Middle frontal gyrus (tissue), 1 donor: ENCODE results near the gene DTNB.

Source experiments
- DNase-seq: peaks from one replicate; pipeline ENCODE4 v3.0.0-alpha.2; 2015; ENCODE audit warnings: low spot score; ENCODE audit errors: extremely low spot score

Gene DTNB

DNA sequence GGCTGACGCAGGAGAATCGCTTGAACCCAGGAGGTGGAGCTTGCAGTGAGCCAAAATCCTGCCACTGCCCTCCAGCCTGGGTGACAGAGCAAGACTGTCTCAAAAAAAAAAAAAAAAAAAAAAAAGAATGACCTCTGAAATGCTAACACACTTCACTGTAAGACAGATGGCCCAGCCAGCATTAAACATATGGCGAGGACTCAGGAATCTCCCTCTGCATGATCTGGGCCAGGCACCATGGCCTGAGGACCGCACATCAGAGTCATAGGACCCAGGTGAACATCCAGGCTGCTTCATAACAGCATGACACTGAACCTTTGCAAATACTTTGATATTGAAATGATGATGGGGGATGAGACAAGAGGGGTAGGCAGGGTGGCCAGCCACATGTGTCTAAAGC lies 275.6 kb downstream of the DTNB start:
- no peak for DNase-seq

DNA sequence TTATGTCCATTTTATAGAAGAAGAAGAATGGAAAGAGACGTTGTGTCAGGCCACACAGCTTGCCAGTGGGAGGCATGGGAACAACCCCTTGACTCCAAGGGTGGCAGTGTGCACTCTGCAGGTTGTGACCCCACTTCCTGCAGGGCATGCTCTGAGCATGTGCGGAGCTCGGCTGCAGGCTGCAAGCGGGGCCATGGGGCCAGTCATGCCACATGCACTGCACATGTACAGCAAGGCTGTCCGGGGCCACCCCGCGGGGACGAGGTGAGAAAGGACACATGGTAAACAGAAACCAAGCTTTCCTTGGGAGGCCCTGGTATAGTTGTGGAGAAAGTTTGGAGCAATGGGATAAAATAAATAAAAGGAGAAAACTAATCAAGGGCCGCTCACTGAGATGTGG lies 284.2 kb downstream of the DTNB start:
- no peak for DNase-seq

- no peak for DNase-seq
Measured at GRCh38 chr2:25388491-25388890, 284.9 kb downstream of the DTNB start.

DNA sequence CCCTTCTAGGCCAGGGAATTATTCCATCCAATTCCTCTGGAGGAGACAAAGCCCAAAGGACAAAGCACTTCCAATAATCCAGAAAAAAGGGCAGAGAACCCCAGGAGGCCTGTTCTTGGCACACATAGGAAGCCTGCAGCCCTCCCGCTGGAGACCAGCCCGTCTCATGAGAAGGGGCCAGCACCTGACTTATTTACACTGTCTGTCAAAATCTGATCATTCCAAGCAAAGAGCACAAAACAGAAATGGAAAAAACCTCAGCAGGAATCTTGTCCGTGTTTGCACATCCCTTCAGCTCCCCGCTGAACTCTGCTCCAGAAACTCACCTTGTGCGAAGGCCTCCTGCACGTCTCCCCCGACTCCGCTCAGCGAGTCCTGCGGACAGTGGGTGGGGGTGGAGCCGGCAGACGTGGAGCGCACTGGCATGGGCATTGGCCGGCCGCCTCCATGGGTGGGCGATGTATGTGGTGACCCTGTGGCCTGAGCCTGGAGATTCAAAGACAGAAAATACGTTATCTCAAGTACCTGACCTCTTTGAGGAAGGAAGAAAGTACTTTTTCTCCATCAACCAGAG lies 285.4 kb downstream of the DTNB start:
- DNase-seq: no peak

GRCh38 chr2:25386971-25387875 lies 286.2 kb downstream of the DTNB start:
- no peak for DNase-seq

GRCh38 chr2:25385910-25386309 lies 287.5 kb downstream of the DTNB start:
- DNase-seq: no peak

GRCh38 chr2:25383806-25384205 lies 289.6 kb downstream of the DTNB start:
- no peak for DNase-seq

DNA sequence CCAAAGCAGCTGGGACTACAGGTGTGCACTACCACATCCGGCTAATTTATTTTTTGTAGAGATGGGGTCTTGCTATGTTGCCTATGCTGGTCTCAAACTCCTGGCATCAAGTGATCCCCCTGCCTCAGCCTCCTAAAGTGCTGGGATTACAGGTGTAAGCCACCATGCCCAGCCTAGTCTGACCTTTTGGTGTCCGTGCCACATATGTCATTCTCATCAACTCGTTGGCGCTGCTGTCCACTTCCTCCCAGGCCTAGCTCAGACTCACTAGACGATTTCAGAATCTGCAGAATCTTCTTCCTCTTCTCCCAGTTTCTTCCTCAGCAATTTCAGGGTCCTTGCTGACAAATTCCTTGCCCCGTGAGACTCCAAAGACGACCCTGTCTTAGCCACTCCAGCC lies 291.9 kb downstream of the DTNB start:
- DNase-seq: no peak

GRCh38 chr2:25380586-25381375 lies 292.6 kb downstream of the DTNB start:
- DNase-seq: no peak

DNA sequence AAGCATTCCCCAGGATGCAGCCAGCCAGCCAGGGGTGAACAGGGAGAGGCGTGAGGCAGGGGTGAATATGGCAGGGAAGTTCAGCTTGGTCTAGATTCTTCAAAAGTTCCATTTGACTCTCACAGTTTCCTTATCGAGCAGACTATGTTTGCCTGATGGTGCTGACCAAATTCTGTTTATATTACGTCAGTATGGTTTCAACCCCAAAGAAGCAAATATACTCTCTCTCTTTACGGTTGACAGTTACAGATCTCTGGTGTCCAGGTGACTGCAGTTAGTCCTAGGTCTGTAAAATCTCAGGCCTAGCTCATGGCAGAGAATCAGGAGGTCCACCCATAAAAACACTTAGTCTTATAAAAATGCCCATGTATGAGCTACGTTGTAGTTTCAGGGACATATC lies 293.4 kb downstream of the DTNB start:
- no peak for DNase-seq

GRCh38 chr2:25379535-25379934 lies 293.8 kb downstream of the DTNB start:
- DNase-seq: no peak

GRCh38 chr2:25378731-25379490 lies 294.5 kb downstream of the DTNB start:
- DNase-seq: no peak

GRCh38 chr2:25377822-25378421 lies 295.5 kb downstream of the DTNB start:
- DNase-seq: no peak

- DNase-seq: peak; percentile 63
Measured at GRCh38 chr2:25376750-25377621, 296.4 kb downstream of the DTNB start.

DNA sequence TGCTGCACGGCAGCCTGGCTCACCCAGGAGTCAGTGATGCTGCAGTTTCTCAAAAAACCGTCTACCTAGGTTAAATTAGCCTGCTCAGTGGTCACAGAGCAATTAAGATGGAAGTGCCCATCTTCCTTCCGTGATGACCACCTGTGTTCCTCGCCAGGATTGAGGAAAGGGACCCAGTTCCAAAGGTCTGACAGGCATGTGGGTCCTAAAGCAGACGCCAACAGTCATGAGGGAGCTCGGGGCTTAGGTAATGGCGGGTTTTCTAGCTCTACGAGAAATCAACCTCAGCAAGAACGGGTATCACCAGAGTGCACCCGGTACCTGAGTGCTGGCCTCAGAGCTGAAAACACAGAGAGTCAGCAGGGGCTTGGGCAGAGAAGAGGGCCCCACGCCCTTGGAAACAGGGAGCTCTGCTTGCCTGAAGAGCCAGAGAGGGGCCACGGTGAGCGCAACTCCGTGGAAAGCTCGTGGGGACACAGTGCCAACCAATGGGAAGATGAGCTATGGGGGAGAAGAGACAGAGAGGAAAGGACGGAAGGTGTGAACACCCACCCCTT lies 297.3 kb downstream of the DTNB start:
- DNase-seq: no peak

GRCh38 chr2:25375371-25375988 lies 297.9 kb downstream of the DTNB start:
- no peak for DNase-seq

- no peak for DNase-seq
Measured at GRCh38 chr2:25374827-25375226, 298.6 kb downstream of the DTNB start.

DNA sequence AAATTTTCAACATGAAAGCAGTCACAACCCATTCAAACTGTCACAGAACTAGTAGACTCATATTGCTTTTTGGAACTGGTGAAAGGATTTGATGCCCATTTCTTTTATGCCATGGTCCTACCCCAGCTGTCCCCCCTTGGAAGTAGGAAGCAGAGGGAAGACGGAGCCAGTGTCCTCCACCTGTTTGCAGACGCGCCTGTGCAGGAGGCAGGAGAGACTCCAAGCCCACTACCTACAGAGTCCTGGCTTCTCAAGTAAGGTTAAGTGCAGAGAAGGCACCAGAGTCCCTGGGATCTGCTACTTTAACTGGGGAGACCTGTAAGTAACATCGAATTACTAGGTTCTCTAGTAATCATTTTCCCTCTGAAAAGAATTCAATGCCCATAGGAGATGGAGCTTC lies 299.0 kb downstream of the DTNB start:
- DNase-seq: no peak

- DNase-seq: no peak
Measured at GRCh38 chr2:25373269-25373981, 300.0 kb downstream of the DTNB start.
